ENCODE measurements around the gene ARL14EPL. TPM values are rescaled to one million over a fixed set of nuclear protein-coding genes. Genes with fewer than 3 reads are reported as not detected.
"Not testable (repeated sequence)": the region's sequence is repeated elsewhere in the genome, so short reads cannot be mapped to it uniquely, and the experiment has no call there.

The ARL14EPL gene
- total RNA-seq, 2 experiments from 2014 or later = not detected

DNA sequence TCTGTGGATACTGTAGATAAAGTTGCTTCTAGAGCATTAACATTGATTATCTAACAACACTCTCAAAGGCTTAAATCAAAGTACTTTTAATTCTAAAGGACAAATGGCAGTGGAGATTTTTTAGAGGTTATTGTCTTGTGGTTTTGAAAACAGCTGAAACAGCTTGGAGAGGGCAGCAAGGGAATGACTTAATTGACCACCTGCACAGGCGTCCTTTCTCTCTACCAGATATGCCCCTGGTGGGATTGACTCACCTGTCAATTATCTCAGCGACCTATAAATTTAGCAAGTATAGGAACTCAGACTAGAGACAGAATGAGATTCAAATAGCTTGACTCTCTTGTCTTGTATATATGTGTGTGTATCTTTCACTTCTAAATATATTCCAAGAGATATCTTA is 13.5 kb downstream of the ARL14EPL start:
- CTCF ChIA-PET = no interaction called here

DNA sequence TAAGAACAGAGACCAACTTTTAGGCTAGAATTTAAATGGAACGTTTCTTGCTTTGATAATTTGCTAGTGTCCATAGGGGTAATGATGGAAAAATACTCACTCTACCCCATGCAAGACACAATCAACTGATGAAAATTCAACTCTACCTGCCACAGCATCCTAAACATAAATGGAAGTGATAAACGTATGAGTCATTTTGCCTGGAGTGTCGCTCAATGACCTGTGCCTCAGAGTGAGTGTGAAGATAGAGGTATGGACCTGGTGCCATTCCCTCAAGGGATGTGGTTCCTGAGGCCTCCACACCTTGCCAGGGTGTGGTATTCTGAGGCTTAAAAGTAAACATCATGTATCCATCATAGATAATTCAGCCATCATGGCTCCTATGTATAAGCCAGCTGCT is 14.0 kb downstream of the ARL14EPL start:
- ChIA-PET POLR2A (no interaction called here), CTCF (no interaction called here)

More for the DNA sequence above, 13.5 kb downstream of the ARL14EPL start:
- POLR2A ChIA-PET = no interaction called here

DNA sequence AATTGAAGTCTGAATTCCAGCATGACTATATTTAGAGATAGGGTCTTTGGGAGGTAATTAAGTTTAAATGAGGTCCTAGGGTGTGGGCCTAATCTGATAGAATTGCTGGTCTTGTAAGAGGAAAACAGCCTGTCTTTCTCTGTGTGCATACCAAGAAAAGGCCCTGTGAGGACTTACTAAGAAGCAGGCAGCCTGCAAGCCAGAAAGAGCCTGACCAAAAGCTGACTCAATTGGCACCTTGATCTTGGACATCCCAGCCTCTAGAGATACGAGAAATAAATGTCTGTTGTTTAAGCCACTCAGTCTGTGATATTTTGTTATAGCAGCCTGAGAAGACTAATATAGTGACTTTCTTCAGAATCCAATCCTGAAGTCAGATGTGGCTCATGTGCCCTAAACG is 14.6 kb downstream of the ARL14EPL start:
- CTCF ChIA-PET = no interaction called here
- POLR2A ChIA-PET = no interaction called here

DNA sequence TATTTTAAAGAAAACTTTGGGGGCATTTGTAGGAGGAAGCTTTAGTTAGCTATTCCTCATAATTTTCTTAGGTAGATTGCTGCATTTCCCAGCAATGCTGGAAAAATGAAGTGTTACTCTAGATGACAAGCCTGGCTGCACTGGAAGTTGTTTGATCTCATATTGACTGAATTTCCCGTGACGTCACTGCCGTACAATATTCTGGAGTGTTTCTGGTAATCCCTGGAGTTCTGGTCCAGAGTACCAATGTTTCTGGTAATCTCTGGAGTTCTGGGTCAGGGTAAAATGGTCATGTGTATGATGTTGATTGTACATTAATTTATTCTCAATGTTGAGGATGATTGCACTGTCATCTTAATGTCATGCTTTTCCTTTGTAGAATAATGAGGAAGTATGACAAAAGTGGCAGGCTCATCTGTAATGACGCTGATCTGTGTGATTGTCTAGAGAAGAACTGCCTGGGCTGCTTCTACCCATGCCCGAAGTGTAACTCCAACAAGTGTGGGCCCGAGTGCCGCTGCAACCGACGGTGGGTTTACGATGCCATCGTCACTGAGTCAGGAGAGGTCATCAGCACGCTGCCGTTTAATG is 26.2 kb downstream of the ARL14EPL start:
- CTCF ChIA-PET = no interaction called here
- POLR2A ChIA-PET = no interaction called here

DNA sequence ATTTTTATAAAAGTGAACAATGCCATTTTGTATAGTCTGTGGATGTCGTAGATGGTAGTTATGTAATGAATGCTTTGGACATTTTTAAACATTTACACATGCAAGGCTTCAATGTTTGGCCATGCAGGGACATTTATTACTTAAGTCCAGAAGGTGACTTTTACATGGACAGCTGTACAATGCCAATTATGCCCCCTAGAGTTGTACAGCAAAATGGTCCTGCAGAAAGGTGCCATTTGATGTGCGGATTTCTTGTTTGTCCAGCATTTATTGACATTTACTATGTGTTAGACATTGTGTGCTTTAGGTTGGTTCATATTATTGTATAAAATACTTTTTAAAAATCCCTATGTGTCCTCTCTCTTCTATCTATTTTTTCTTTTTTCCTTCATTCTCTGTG is 30.1 kb downstream of the ARL14EPL start:
- POLR2A ChIA-PET = no interaction called here

DNA sequence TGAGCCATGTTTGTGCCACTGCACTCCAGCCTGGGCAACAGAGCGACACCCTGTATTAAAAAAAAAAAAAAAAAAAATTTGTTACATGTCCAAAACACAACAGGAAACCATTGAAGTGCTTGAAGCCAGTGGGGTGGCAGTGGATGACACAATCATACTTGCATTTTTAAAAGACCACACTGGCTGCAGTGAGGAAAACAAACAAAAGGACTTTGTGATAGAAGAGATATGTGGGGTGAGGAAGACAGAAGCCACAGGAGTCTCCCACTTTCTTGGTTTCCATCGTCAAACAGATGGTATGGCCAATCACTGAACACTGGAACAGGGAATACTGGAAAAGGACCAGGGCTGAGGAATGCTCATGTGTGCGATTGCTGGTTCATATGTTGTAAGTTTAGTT is 31.7 kb downstream of the ARL14EPL start:
- ChIA-PET CTCF (no interaction called here), POLR2A (no interaction called here)

More for the DNA sequence above, 30.1 kb downstream of the ARL14EPL start:
- CTCF ChIA-PET = no interaction called here

DNA sequence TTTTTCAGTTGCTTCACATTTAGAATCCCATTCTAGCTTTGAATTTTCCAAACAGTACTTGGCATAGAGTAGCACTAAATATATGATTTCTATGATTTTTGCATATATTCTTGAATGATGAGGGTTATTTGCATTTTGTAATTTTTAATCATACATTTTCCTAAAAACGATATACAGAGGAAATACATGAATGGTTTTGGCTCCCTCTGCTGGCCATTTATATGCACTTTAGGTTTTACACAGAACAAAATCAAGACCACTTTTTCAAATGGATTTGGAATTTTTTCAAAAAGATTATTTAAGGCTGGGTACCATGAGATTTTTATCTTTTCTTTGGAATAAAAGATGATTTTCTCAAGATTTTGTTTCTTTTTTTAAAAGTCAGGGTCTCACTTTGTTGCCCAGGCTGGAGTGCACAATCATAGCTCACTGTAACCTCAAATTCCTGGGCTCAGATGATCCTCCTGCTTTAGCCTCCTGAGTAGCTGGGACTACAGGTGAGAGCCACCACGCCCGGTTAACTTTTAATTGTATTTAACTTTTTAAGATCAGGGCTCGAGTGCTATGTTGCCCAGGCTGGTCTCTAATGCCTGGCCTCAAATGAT is 35.9 kb downstream of the ARL14EPL start:
- POLR2A ChIA-PET = interaction anchor here (1.0 kb wide), 1 partner anchor 252 kb away, joined by 3 read pairs; the partner anchor contains the start of gene CDO1
- CTCF ChIA-PET = interaction anchor here (1.0 to 2.0 kb wide), 3 partner anchors 9 to 219 kb away, joined by 3 to 4 read pairs (median 4); no protein-coding TSS in a partner anchor

DNA sequence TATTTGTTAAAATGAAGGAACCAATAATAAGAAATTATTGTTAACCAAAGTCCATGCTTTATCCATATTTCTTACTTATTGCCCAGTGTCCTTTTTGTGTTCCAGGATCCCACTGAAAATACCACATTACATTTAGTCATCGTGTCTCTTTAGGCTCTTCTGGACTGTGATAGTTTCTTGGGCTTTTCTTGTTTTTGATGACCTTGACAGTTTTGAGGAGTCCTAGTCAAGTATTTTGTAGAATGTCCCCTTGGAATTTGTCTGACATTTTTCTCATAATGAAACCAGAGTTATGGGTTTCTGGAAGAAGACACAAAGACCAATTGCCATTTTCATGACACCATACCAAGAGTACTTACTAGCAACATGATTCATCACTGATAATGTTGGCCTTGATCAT is 38.9 kb downstream of the ARL14EPL start:
- ChIA-PET CTCF (no interaction called here), POLR2A (no interaction called here)

DNA sequence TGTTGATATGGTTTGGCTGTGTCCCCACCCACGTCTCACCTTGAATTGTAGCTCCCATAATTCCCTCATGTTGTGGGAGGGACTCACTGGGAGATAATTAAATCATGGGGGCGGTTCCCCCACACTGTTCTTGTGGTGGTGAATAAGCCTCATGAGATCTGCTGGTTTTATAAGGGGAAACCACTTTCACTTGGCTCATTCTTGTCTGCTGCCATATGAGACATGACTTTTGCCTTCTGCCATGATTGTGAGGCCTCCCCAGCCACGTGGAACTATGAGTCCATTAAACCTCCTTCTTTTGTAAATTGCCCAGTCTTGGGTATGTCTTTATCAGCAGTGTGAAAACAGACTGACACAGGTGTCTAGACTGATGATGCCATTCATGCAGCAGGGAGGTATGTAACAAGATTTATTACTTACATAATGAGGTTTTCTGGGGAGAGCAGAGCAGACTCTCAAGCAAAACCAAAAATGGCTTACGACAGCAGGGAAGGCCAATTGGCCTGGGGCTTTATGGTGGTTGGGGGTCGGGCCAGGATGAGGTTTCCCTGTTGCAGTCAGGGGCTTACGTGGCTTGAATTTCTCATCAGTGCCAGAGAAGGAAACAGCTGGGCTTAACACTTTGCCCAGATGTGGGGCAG is 43.0 kb downstream of the ARL14EPL start:
- CTCF ChIA-PET = no interaction called here
- POLR2A ChIA-PET = interaction anchor here (0.6 kb wide), 1 partner anchor 235 kb away, joined by 4 read pairs; no protein-coding TSS in a partner anchor

DNA sequence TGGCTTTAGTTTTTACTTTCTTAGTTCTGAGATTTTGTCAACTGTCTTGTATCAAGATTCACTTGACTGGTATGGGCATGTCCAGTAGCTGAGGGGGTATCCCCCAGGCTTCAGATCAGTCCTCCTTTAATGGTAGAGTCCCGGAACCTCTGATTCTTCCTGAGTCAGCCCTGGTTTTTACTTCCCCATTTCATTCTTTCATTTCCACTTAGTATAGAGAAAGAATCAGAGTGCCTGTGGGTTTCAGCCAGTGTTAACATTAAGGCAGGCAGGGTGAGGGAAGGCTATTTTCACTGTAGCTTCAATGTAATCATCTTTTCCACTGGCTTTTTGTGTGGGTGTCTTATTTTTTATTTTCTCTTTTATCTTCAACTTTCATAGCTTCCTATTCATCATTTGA is 44.2 kb downstream of the ARL14EPL start:
- ChIA-PET POLR2A (interaction anchor here (0.7 to 1.1 kb wide), 2 partner anchors 8 to 531 kb away, joined by 3 read pairs; partner anchors contain the start of gene COMMD10), CTCF (interaction anchor here (1.2 kb wide), 1 partner anchor 9 kb away, joined by 4 read pairs; no protein-coding TSS in a partner anchor)

DNA sequence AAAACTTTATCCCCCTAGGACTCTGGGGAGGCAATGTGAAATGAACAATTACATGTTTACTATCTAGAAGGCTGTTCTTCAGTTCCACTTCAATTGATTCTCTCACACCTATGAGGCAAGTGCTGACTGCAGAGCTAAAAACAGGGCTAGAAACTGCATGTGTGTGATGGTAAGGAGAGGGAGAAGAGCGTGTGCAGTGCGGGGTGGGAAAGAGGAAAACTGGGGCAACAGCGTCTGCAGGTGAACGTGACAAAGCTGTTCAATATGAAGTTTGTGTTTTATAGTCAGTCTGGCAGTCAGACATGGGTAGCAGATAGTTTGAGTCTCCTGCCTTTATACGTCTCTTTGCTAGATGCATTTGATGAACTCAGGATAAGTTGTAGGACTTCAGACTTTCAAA is 45.9 kb downstream of the ARL14EPL start:
- POLR2A ChIA-PET = no interaction called here

DNA sequence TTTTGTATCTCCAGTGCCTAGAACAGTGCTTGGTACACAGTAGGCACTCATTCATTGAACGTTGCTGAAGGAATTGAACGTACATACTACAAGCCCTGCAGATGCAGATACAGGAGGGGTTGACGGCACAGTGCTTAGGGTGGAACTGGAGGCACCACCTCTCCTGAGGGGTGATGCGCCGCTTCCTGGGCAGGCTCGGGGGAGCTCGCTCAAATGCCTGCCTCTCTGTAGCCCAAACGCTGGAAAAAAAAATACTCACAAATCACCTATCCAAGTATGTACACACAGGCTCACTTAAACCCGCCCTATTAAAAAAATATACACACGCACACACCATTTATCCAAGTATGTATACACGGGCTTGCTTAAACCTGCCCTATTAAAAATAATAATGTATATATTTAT is 52.0 kb downstream of the ARL14EPL start:
- ChIA-PET POLR2A (interaction anchor here (0.6 to 1.6 kb wide), 4 partner anchors 7 to 788 kb away, joined by 3 read pairs; partner anchors contain the start of gene CCDC112), CTCF (interaction anchor here (0.8 kb wide), 1 partner anchor 243 kb away, joined by 3 read pairs; the partner anchor contains the start of gene ATG12)

More for the DNA sequence above, 45.9 kb downstream of the ARL14EPL start:
- CTCF ChIA-PET = no interaction called here

DNA sequence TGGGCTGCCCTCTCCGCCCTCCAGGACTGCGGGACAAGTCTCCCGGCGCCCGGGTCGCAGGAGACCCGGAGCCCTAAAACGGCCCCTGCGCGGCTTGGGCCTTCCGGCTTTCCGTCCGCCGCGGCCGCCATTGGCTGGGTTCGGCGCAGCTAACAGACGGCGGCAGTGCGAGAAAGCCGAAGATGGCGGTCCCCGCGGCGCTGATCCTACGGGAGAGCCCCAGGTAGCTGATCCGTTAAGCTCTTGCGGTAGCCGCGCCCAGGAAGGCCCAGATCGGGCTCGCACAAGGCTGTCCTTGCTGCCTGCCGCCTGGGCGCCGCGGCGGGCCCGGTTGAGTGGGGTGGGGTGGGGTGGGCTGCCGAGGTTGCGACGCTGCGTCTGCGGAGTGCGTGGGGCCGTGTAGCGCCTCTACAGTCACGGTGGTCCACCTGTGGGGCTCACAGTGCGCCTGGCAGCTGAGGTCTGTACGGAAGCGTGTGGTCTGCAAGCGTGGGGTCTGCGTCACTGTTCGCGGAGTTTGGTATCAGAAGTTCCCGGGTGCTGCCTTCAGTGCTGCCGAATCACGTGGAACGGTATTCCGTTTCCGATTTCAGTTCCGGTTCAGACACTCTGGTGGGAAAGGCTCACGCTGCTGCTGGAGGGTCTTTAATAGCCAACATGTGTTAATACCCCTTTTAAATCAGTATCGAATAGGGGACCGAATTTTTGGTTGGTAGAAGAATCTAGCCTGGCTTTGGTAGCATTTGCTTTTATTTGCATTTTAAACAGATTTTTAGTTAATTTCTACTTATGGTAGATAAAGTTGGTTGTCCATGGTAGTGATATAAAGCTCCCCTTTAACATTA is 52.8 kb downstream of the ARL14EPL start, which contains the start of gene COMMD10:
COMMD10 (plus strand) TSS at position 155 of the 845 bp plus-strand sequence.
- ChIA-PET CTCF (interaction anchor here (0.8 kb wide), 1 partner anchor 244 kb away, joined by 3 read pairs; the partner anchor contains the start of gene ATG12), POLR2A (interaction anchor here (0.6 to 1.6 kb wide), 4 partner anchors 8 to 789 kb away, joined by 3 read pairs; partner anchors contain the start of gene CCDC112)

DNA sequence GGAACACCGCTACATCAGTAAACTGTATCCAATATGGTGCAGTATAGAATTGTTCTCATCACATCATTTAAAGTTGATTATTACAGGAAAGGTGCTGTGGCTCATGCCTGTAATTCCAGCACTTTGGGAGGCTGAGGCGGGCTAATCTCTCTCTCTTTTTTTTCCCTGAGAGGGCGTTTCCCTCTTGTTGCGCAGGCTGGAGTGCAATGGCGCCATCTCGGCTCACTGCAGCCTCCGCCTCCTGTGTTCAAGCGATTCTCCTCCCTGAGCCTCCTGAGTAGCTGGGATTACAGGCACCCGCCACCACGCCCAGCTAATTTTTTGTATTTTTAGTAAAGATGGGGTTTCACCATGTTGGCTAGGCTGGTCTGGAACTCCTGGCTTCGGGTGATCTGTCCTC is 54.0 kb downstream of the ARL14EPL start:
- CTCF ChIA-PET, POLR2A ChIA-PET: not testable (repeated sequence)

DNA sequence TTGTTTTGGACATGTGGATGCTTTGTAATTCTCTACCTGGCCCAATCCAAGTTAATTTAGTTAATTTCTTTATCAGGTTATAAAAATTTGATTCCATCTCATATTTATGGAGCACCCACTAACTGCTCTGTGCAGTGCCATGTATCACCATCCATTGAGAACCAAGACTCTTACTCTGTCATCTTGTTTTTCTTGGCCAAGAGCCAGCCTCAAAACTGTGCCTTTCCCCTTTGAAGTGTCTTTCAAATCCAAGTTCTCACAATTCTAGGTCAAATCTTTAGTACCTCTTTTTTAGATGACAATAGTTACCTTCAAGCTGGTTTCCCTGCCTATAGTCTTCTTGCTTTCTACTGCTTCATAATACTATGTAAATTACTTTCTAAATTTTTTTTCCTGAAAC is 55.8 kb downstream of the ARL14EPL start:
- ChIA-PET POLR2A (no interaction called here), CTCF (no interaction called here)

DNA sequence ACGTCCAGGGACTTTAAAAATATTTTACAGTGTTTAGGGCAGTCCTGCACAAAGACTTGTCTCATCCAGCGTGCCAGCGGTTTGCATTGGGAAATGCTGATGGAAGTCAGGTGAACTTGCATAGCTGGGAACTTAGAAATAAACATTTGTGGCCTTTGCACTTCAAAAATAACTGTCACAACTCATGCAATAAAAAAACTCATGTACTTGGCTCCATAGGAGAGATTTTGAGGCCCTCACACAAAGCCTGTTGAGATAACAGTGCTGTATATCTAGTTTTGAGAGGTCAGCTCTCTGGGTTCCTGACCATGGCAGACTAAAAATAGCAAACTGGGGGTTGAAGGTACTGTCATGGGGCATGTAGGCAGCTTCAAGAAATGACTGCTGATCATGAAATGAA is 58.0 kb downstream of the ARL14EPL start:
- ChIA-PET POLR2A (no interaction called here), CTCF (no interaction called here)

DNA sequence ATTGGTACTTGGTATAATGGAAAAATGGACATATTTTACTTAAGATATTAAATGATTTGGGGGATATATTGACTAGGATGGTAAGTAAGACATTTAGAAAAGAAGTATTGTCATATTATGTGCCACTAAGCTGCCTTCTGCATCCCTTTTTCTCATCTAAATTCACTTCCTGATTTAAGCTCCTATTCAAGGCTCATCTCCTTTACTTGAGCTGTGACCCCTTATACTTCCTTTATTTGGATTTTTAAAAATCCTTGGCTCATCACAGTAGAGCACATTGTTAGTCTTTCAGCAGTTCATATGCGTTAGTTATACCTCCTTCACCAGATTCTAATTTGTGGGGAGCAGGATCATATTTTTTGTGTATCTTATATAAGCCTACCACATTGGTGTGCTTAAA is 59.1 kb downstream of the ARL14EPL start:
- ChIA-PET CTCF (no interaction called here), POLR2A (no interaction called here)

DNA sequence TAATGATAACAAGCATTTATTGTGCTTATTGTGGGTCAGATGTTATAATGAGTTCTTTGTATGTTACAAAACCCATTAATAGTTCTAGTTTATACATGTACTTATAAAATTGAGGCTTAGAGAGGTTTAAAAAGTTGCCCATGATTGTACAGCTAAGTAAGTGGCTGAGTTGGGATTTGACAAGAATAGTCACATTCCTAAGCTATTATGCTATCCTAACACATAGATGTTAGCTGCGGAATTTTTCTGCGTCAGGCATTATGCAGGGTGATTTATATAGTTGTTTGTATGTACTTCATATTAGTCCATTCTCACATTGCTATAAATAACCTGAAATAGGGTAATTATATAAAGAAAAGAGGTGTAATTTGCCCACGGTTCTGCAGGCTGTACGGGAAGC is 65.0 kb downstream of the ARL14EPL start:
- CTCF ChIA-PET = no interaction called here
- POLR2A ChIA-PET = no interaction called here

DNA sequence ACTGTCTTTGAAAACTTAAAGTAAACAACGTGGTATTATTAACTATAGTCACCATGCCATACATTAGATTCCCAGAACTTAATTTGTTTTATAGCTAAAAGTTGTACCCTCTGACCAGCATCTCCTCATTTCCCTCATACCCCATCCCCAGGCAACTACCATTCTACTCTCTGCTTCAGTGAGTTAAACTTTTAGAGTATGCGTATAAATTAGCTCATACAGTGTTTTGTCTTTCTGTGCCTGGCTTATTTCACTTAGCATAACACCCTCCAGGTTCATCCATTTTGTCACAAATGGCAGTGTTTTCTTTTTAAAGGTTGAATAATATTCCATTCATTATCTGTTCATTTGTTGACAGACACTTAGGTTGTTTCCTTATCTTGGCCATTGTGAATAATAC is 66.7 kb downstream of the ARL14EPL start:
- CTCF ChIA-PET = no interaction called here
- POLR2A ChIA-PET = no interaction called here

DNA sequence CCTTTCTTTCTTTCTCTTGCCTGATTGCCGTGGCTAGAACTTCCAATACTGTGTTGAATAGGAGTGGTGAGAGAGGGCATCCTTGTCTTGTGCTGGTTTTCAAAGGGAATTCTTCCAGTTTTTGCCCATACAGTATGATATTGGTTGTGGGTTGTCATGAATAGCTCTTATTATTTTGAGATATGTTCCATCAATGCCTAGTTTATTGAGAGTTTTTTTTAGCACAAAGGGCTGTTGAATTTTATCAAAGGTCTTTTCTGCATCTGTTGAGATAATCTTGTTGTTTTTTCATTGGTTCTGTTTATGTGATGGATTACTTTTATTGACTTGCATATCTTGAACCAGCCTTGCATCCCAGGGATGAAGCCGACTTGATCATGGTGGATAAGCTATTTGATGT is 72.7 kb downstream of the ARL14EPL start:
- POLR2A ChIA-PET, CTCF ChIA-PET: not testable (repeated sequence)

All from activated CD8-positive, alpha-beta memory T cell treated with anti-CD3 and anti-CD28 coated beads for 36 hours (primary cell).